Raji (cell line): ENCODE measurements around the gene CHL1.

ENCODE experiments used
- POLR2A ChIP-seq: IDR thresholded peaks from 2 replicates; pipeline ENCODE4 v1.6.1; 2011; ENCODE audit warnings: low read depth, low read length, control low read depth; ENCODE audit not compliant: insufficient read depth

The CHL1 gene

GRCh38 chr3:420584-420983 lies 224.0 kb downstream of the CHL1 start:
- no peak for TF ChIP-seq POLR2A

GRCh38 chr3:425079-425478 lies 228.5 kb downstream of the CHL1 start:
- no peak for TF ChIP-seq POLR2A

- no peak for TF ChIP-seq POLR2A
These were observed 229.5 kb downstream of the CHL1 start for GRCh38 chr3:426072-426471.

GRCh38 chr3:427128-427527 lies 230.6 kb downstream of the CHL1 start:
- TF ChIP-seq POLR2A: no peak

- TF ChIP-seq POLR2A: no peak
These were observed 233.6 kb downstream of the CHL1 start for GRCh38 chr3:430186-430585.

- no peak for TF ChIP-seq POLR2A
These were observed 238.6 kb downstream of the CHL1 start for GRCh38 chr3:435161-435560.

GRCh38 chr3:436053-436452 lies 239.5 kb downstream of the CHL1 start:
- no peak for TF ChIP-seq POLR2A

- no peak for TF ChIP-seq POLR2A
These were observed 244.3 kb downstream of the CHL1 start for GRCh38 chr3:440826-441225.

GRCh38 chr3:445960-446359 lies 249.4 kb downstream of the CHL1 start:
- no peak for TF ChIP-seq POLR2A

- TF ChIP-seq POLR2A: no peak
These were observed 251.1 kb downstream of the CHL1 start for GRCh38 chr3:447671-448070.

GRCh38 chr3:449711-450110 lies 253.1 kb downstream of the CHL1 start:
- no peak for TF ChIP-seq POLR2A

- TF ChIP-seq POLR2A: no peak
These were observed 255.7 kb downstream of the CHL1 start for GRCh38 chr3:452221-452620.

- no peak for TF ChIP-seq POLR2A
These were observed 256.5 kb downstream of the CHL1 start for GRCh38 chr3:453106-453505.

GRCh38 chr3:454986-455385 lies 258.4 kb downstream of the CHL1 start:
- no peak for TF ChIP-seq POLR2A

GRCh38 chr3:458124-458523 lies 261.6 kb downstream of the CHL1 start:
- no peak for TF ChIP-seq POLR2A

- no peak for TF ChIP-seq POLR2A
These were observed 262.2 kb downstream of the CHL1 start for GRCh38 chr3:458653-459310.
